Heart right ventricle (tissue), 16 donors: ENCODE measurements around the gene CBFA2T2. TPM values are rescaled to one million over a fixed set of nuclear protein-coding genes. Genes with fewer than 3 reads are reported as not detected.

Experiments used
- ATAC-seq, 8 donors: fragments of 200-7000 bp; cut with Tn5 transposase; one replicate each; pipeline ENCODE4 v1.9.1; 2020; ENCODE audit warnings: mild to moderate bottlenecking in 8 of 8, moderate library complexity in 8 of 8, moderate number of reproducible peaks in 1 of 8
- DNase-seq, 2 donors: peaks; one replicate each; pipeline ENCODE4 v3.0.0-alpha.2; 2020
- H3K27ac ChIP-seq, 10 donors: fragments of 200-600 bp; sonication (generic) in 2 of 10; one replicate each; pipeline versions ENCODE4 v1.5.0 to v1.8.0; 2020 to 2022; ENCODE audit warnings: mild to moderate bottlenecking in 3 of 10
- H3K27me3 ChIP-seq, 7 donors: fragments of 200-600 bp; one replicate each; pipeline ENCODE4 v1.8.0; 2021 to 2022; ENCODE audit warnings: mild to moderate bottlenecking in 2 of 7
- H3K36me3 ChIP-seq, 9 donors: fragments of 200-600 bp; sonication (generic) in 1 of 9; one replicate each; pipeline versions ENCODE4 v1.5.0 to v1.8.0; 2020 to 2022; ENCODE audit warnings: mild to moderate bottlenecking in 2 of 9
- H3K4me1 ChIP-seq, 9 donors: fragments of 200-600 bp; sonication (generic) in 1 of 9; one replicate each; pipeline versions ENCODE4 v1.5.0 to v1.8.0; 2020 to 2022; ENCODE audit warnings: mild to moderate bottlenecking in 4 of 9
- H3K4me3 ChIP-seq, 10 donors: fragments of 200-600 bp; sonication (generic) in 2 of 10; one replicate each; pipeline versions ENCODE4 v1.5.0 to v1.8.0; 2020 to 2022; ENCODE audit warnings: mild to moderate bottlenecking in 7 of 10, moderate library complexity in 2 of 10
- H3K9me3 ChIP-seq, 11 donors: fragments of 200-600 bp in 10 of 11; sonication (generic) in 2 of 11; one replicate each; pipeline versions ENCODE4 v1.5.0 to v1.8.0; 2013 to 2022; ENCODE audit warnings: mild to moderate bottlenecking in 2 of 11, control low read depth in 1 of 11, moderate library complexity in 1 of 11
- CTCF ChIP-seq, 9 donors: fragments of 200-600 bp; sonication (generic) in 2 of 9; IDR thresholded peaks; one replicate each; pipeline versions ENCODE4 v1.5.0 to v1.8.0; 2021 to 2022; ENCODE audit warnings: antibody characterized with exemption in 9 of 9, mild to moderate bottlenecking in 5 of 9, moderate library complexity in 1 of 9
- WGBS, 2 donors: extraction: QIAGEN DNeasy Blood & Tissue Kit; methylation state at CpG; one replicate each; pipeline ENCODE4 v1.1.7; 2013; ENCODE audit warnings: inconsistent platforms in 1 of 2; 5-methylcytosine and 5-hydroxymethylcytosine counted together
- intact Hi-C, 10 donors: fragments of 100-400 bp; cut with DNase I; formaldehyde crosslinking; loops; one replicate each; pipeline versions ENCODE4 v1.11.1 to v1.14.2; 2022
- polyA plus RNA-seq, 2 donors: library from polyadenylated mRNA; stranded (reverse); fragments of 200-250 nt; gene quantifications; one replicate each; pipeline ENCODE4 v1.2.3, GENCODE V29; 2013
- total RNA-seq, 10 donors: library from RNA; stranded (reverse); fragmentation: NEBNext Ultra II Directional in 3 of 10; extraction: Animal tissue kit (Norgen Biotek cat#: 25700) in 3 of 10; gene quantifications; one replicate each; pipeline versions ENCODE4 v1.2.1 to v1.2.4, GENCODE V29; 2021 to 2023
- donor health status: Arrhythmogenic right ventricular cardiomyopathy.
- donor health status: ischemic (EF 13 %, LVEDD 7.1; RV severe dilation, severe dysfunction).
- donor health status: healthy with polysubstance abuse.
- donor health status: DM: no; HTN: yes; CAD: no.
- donor health status: DM: no; HTN: no; CAD: no.
- donor health status: ischemic (EF 25% LVEDD 6.9; RV normal size, moderate dysfunction).
- donor health status: ischemic (EF 25% LVEDD 5.7; RV mildly dilated, moderate dysfunction).
- donor health status: healthy.
- donor health status: DM: yes; HTN: yes; CAD: no.
- donor health status: Ischemic cardiomyopathy.
- donor health status: ischemic (EF 35%, LVEDD 5.7; RV mildly dilated, moderate dysfunction).
- donor health status: nonischemic (EF 11% LVEDD 7.7; RV severe dilation, severe dysfunction).
- donor health status: DM: yes; HTN: yes; CAD: no.
- donor health status: PGD.
- donor health status: ischemic (EF 29% LVEDD 5.4; RV normal size, mild dysfunction).
- donor health status: nonischemic (EF 23%, LVEDD 6.1; RV moderate dilation, normal function).

CBFA2T2 gene
- total and polyA plus RNA-seq, 12 donors, result 3.5 to 13.3 (median 11.3) TPM

GRCh38 chr20:33659341-33660034 is 169.6 kb downstream of the CBFA2T2 start:
- H3K27me3 ChIP-seq, result no peaks in the 10 kb centered on the region
- ATAC-seq (no peak), DNase-seq (no peak)
- no peak for TF ChIP-seq CTCF (IDR thresholded peaks at IDR 0.05)
- H3K4me1 ChIP-seq, result peaks cover 5 to 20% (median 17%) of the 10 kb centered on the region in 9 donors
- no peaks in the 10 kb centered on the region for H3K9me3 ChIP-seq
- no peak overlapping the region for H3K4me3 ChIP-seq
- peaks cover 0 to 43% (median 6%) of the 10 kb centered on the region in 9 donors for H3K36me3 ChIP-seq
- WGBS, 2 donors, result 95 to 97% methylated on average over 26 to 32 of the region's 32 CpGs
- intact Hi-C loops, result loop anchor here in 3 of 10 donors (5.0 to 10.0 kb wide), 3 partner anchors 192 to 265 kb away; no protein-coding TSS in a partner anchor
- no peak overlapping the region for H3K27ac ChIP-seq

- WGBS, 2 donors, result 92% methylated on average over 21 of the region's 21 CpGs
Observed at GRCh38 chr20:33660035-33660684, 170.3 kb downstream of the CBFA2T2 start.

GRCh38 chr20:33660685-33661058 is 170.8 kb downstream of the CBFA2T2 start:
- no peak for TF ChIP-seq CTCF (IDR thresholded peaks at IDR 0.05)
- Histone ChIP-seq H3K4me3 (no peak overlapping the region), H3K27ac (no peak overlapping the region), H3K36me3 (peaks cover 0 to 43% (median 6%) of the 10 kb centered on the region in 9 donors), H3K9me3 (no peaks in the 10 kb centered on the region), H3K4me1 (peaks cover 5 to 23% (median 21%) of the 10 kb centered on the region in 9 donors), H3K27me3 (no peaks in the 10 kb centered on the region)
- no peak for ATAC-seq
- intact Hi-C loops, result no loop called here
- no peak for DNase-seq
- 89 to 95% methylated on average over 7 of the region's 7 CpGs for WGBS, 2 donors

More at GRCh38 chr20:33660035-33660684, 170.3 kb downstream of the CBFA2T2 start:
- DNase-seq, result no peak
- peaks cover 5 to 23% (median 20%) of the 10 kb centered on the region in 9 donors for H3K4me1 ChIP-seq
- peaks cover 0 to 43% (median 6%) of the 10 kb centered on the region in 9 donors for H3K36me3 ChIP-seq
- intact Hi-C loops, result no loop called here
- no peak for TF ChIP-seq CTCF (IDR thresholded peaks at IDR 0.05)
- no peak for ATAC-seq
- no peak overlapping the region for H3K27ac ChIP-seq
- H3K4me3 ChIP-seq, result no peak overlapping the region
- no peaks in the 10 kb centered on the region for H3K27me3 ChIP-seq
- no peaks in the 10 kb centered on the region for H3K9me3 ChIP-seq

GRCh38 chr20:33662172-33662571 is 172.3 kb downstream of the CBFA2T2 start, which contains the start of gene C20orf144:
TSS of gene C20orf144 (plus strand) at chr20:33662327. CDS start at chr20:33662346, 19 bp downstream.
- intact Hi-C loops, result no loop called here
- no peak for TF ChIP-seq CTCF (IDR thresholded peaks at IDR 0.05)
- Histone ChIP-seq H3K9me3 (no peaks in the 10 kb centered on the region), H3K27ac (peak within 1 kb of the TSS; percentile 24 to 93 (median 84)), H3K27me3 (no peaks in the 10 kb centered on the region), H3K36me3 (peaks cover 0 to 35% (median 6%) of the 10 kb centered on the region in 9 donors), H3K4me3 (peak within 1 kb of the TSS; percentile 49 to 84 (median 77)), H3K4me1 (peaks cover 10 to 36% (median 30%) of the 10 kb centered on the region in 9 donors)
- DNase-seq, result no peak
- no peak for ATAC-seq
- 89 to 93% methylated on average over 10 of the region's 10 CpGs for WGBS, 2 donors
